ENCODE data around the gene UTF1. TPM values are rescaled to one million over a fixed set of nuclear protein-coding genes. Genes with fewer than 3 reads are reported as not detected.

Gene UTF1
- total RNA-seq, 1 donor from 2014 or later, result not detected

- CTCF ChIA-PET, result no interaction called here
- Mint-ChIP-seq H3K4me3 (no peak overlapping the region), H3K27ac (no peak overlapping the region), H3K9me3 (no peaks in the 10 kb centered on the region), H3K36me3 (ENCODE audit: low read depth) (no peaks in the 10 kb centered on the region), H3K27me3 (peaks cover 43% of the 10 kb centered on the region), H3K4me1 (peaks cover 19% of the 10 kb centered on the region)
- POLR2A ChIA-PET, result no interaction called here
- intact Hi-C loops (cut with micrococcal nuclease), result no loop called here
- ATAC-seq (ENCODE audit: low read depth), result no peak
- no peak for TF ChIP-seq CTCF (IDR thresholded peaks at IDR 0.05)
- no peak for DNase-seq
These were observed 5.2 kb upstream of the UTF1 start for GRCh38 chr10:133224756-133225372.

GRCh38 chr10:133225707-133226191, 4.3 kb upstream of the UTF1 start:
- no peak overlapping the region for H3K4me3 Mint-ChIP-seq
- H3K27me3 Mint-ChIP-seq, result peaks cover 42% of the 10 kb centered on the region

GRCh38 chr10:133226251-133226808, 3.7 kb upstream of the UTF1 start:
- no peak overlapping the region for H3K4me3 Mint-ChIP-seq
- H3K27ac Mint-ChIP-seq, result no peak overlapping the region
- H3K36me3 Mint-ChIP-seq (ENCODE audit: low read depth), result no peaks in the 10 kb centered on the region
- TF ChIP-seq CTCF (IDR thresholded peaks at IDR 0.05), result no peak
- ATAC-seq (ENCODE audit: low read depth) (no peak), DNase-seq (no peak)
- CTCF ChIA-PET, result no interaction called here
- H3K4me1 Mint-ChIP-seq, result peaks cover 22% of the 10 kb centered on the region
- no peaks in the 10 kb centered on the region for H3K9me3 Mint-ChIP-seq
- POLR2A ChIA-PET, result no interaction called here
- H3K27me3 Mint-ChIP-seq, result peaks cover 37% of the 10 kb centered on the region
- intact Hi-C loops (cut with micrococcal nuclease), result no loop called here

More at GRCh38 chr10:133225707-133226191, 4.3 kb upstream of the UTF1 start:
- ATAC-seq (ENCODE audit: low read depth), result no peak
- no peak for DNase-seq
- ChIA-PET CTCF (no interaction called here), POLR2A (no interaction called here)
- no peak overlapping the region for H3K27ac Mint-ChIP-seq
- intact Hi-C loops (cut with micrococcal nuclease), result no loop called here
- H3K4me1 Mint-ChIP-seq, result peaks cover 20% of the 10 kb centered on the region
- TF ChIP-seq CTCF (IDR thresholded peaks at IDR 0.05), result no peak
- no peaks in the 10 kb centered on the region for H3K36me3 Mint-ChIP-seq (ENCODE audit: low read depth)
- H3K9me3 Mint-ChIP-seq, result no peaks in the 10 kb centered on the region

GRCh38 chr10:133227256-133227655, 2.8 kb upstream of the UTF1 start:
- Mint-ChIP-seq H3K4me1 (peaks cover 25% of the 10 kb centered on the region), H3K27me3 (peaks cover 43% of the 10 kb centered on the region), H3K27ac (no peak overlapping the region), H3K9me3 (no peaks in the 10 kb centered on the region), H3K36me3 (ENCODE audit: low read depth) (no peaks in the 10 kb centered on the region), H3K4me3 (no peak overlapping the region)
- ATAC-seq (ENCODE audit: low read depth) (no peak), DNase-seq (no peak)
- CTCF ChIA-PET, result no interaction called here
- intact Hi-C loops (cut with micrococcal nuclease), result no loop called here
- POLR2A ChIA-PET, result no interaction called here
- TF ChIP-seq CTCF (IDR thresholded peaks at IDR 0.05), result no peak

- ChIA-PET POLR2A (no interaction called here), CTCF (interaction anchor here (0.7 kb wide), 1 partner anchor 86 kb away, joined by 3 read pairs; no protein-coding TSS in a partner anchor)
- no peaks in the 10 kb centered on the region for H3K9me3 Mint-ChIP-seq
- H3K36me3 Mint-ChIP-seq (ENCODE audit: low read depth), result no peaks in the 10 kb centered on the region
- no peak for TF ChIP-seq CTCF (IDR thresholded peaks at IDR 0.05)
- DNase-seq (no peak), ATAC-seq (ENCODE audit: low read depth) (no peak)
- intact Hi-C loops (cut with micrococcal nuclease), result no loop called here
- no peak overlapping the region for H3K27ac Mint-ChIP-seq
- H3K4me3 Mint-ChIP-seq, result peak overlapping the region; percentile 64
- H3K4me1 Mint-ChIP-seq, result peaks cover 25% of the 10 kb centered on the region
- peaks cover 39% of the 10 kb centered on the region for H3K27me3 Mint-ChIP-seq
These were observed 563 bp upstream of the UTF1 start for GRCh38 chr10:133229265-133230043.

Data from activated B cell treated with CpG ODN at 0.5 μM for 24 hours (primary cell).